Measurements from ENCODE around the gene HECTD1.

DNA sequence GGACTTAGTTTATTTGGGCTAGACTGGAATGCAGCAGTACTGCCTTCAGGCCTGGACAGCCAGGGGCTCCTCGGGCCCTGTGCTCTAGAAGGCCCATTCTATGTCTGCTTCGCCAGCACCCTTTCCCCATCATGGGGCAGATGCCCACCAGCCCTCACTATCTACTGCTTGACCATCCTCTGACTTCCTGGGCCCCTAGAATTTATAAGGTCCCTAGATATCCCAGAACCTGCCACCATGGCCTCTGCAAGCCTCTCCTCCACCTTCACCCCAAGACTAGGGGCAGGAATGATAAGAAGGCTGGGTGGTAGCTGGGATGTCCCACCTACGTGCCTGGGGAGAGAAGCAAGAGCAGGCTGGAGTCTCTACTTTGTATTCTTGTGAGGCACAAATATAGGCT, 122.6 kb downstream of the HECTD1 start:
- TF ChIP-seq, protein P1, sequence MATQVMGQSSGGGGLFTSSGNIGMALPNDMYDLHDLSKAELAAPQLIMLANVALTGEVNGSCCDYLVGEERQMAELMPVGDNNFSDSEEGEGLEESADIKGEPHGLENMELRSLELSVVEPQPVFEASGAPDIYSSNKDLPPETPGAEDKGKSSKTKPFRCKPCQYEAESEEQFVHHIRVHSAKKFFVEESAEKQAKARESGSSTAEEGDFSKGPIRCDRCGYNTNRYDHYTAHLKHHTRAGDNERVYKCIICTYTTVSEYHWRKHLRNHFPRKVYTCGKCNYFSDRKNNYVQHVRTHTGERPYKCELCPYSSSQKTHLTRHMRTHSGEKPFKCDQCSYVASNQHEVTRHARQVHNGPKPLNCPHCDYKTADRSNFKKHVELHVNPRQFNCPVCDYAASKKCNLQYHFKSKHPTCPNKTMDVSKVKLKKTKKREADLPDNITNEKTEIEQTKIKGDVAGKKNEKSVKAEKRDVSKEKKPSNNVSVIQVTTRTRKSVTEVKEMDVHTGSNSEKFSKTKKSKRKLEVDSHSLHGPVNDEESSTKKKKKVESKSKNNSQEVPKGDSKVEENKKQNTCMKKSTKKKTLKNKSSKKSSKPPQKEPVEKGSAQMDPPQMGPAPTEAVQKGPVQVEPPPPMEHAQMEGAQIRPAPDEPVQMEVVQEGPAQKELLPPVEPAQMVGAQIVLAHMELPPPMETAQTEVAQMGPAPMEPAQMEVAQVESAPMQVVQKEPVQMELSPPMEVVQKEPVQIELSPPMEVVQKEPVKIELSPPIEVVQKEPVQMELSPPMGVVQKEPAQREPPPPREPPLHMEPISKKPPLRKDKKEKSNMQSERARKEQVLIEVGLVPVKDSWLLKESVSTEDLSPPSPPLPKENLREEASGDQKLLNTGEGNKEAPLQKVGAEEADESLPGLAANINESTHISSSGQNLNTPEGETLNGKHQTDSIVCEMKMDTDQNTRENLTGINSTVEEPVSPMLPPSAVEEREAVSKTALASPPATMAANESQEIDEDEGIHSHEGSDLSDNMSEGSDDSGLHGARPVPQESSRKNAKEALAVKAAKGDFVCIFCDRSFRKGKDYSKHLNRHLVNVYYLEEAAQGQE (IDR thresholded peaks at IDR 0.05; ENCODE audit: insufficient read depth in 1 of 2, low read depth in 2 of 2, low read length in 1 of 2) = no peak
- TF ChIP-seq, protein P2, sequence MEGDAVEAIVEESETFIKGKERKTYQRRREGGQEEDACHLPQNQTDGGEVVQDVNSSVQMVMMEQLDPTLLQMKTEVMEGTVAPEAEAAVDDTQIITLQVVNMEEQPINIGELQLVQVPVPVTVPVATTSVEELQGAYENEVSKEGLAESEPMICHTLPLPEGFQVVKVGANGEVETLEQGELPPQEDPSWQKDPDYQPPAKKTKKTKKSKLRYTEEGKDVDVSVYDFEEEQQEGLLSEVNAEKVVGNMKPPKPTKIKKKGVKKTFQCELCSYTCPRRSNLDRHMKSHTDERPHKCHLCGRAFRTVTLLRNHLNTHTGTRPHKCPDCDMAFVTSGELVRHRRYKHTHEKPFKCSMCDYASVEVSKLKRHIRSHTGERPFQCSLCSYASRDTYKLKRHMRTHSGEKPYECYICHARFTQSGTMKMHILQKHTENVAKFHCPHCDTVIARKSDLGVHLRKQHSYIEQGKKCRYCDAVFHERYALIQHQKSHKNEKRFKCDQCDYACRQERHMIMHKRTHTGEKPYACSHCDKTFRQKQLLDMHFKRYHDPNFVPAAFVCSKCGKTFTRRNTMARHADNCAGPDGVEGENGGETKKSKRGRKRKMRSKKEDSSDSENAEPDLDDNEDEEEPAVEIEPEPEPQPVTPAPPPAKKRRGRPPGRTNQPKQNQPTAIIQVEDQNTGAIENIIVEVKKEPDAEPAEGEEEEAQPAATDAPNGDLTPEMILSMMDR (IDR thresholded peaks at IDR 0.05) = no peak
- TF ChIP-seq POLR2AphosphoS5 (IDR thresholded peaks at IDR 0.05; ENCODE audit: low read depth, low read length) = no peak
- TF ChIP-seq SIN3A (IDR thresholded peaks at IDR 0.05; ENCODE audit: borderline replicate concordance, insufficient read depth, low read depth, low read length) = no peak

Data from Panc1 (cell line).